Lung (tissue), 12 donors: ENCODE measurements around the gene PRR3. TPM values are rescaled to one million over a fixed set of nuclear protein-coding genes. Genes with fewer than 3 reads are reported as not detected.

ENCODE experiments used
- ATAC-seq: fragments of 200-7000 bp; cut with Tn5 transposase; one replicate; pipeline ENCODE4 v1.9.1; 2020; ENCODE audit warnings: moderate number of reproducible peaks; ENCODE audit not compliant: insufficient read depth, low FRiP score
- DNase-seq, 3 donors: peaks; one replicate each; pipeline ENCODE4 v3.0.0-alpha.2; 2013 to 2017
- H3K27ac ChIP-seq, 2 donors: one replicate each; pipeline ENCODE4 v1.5.1; 2013; ENCODE audit warnings: mild to moderate bottlenecking in 2 of 2, moderate library complexity in 2 of 2, control low read depth in 1 of 2, inconsistent platforms in 1 of 2, low read depth in 1 of 2, low read length in 1 of 2
- H3K27me3 ChIP-seq, 3 donors: one replicate each; pipeline ENCODE4 v1.5.1; 2013; ENCODE audit warnings: low read length in 2 of 3; ENCODE audit not compliant: control insufficient read depth in 3 of 3, insufficient read depth in 3 of 3
- H3K36me3 ChIP-seq, 4 donors: one replicate each; pipeline ENCODE4 v1.5.1; 2013; ENCODE audit warnings: low read length in 4 of 4, mild to moderate bottlenecking in 1 of 4, moderate library complexity in 1 of 4; ENCODE audit not compliant: control insufficient read depth in 4 of 4, insufficient read depth in 4 of 4
- H3K4me1 ChIP-seq, 5 donors: one replicate each; pipeline ENCODE4 v1.5.1; 2013; ENCODE audit warnings: low read length in 5 of 5, mild to moderate bottlenecking in 2 of 5, moderate library complexity in 1 of 5; ENCODE audit not compliant: control insufficient read depth in 5 of 5, insufficient read depth in 5 of 5
- H3K4me3 ChIP-seq: one replicate; pipeline ENCODE4 v1.5.1; 2013; ENCODE audit warnings: mild to moderate bottlenecking, control low read depth, moderate library complexity
- H3K9ac ChIP-seq, 2 donors: one replicate each; pipeline ENCODE4 v1.5.1; 2013; ENCODE audit warnings: low read length in 2 of 2, control low read depth in 1 of 2; ENCODE audit not compliant: insufficient read depth in 1 of 2
- H3K9me3 ChIP-seq, 4 donors: one replicate each; pipeline ENCODE4 v1.5.1; 2013; ENCODE audit warnings: low read length in 3 of 4, mild to moderate bottlenecking in 1 of 4, moderate library complexity in 1 of 4; ENCODE audit not compliant: control insufficient read depth in 4 of 4, insufficient read depth in 3 of 4
- CTCF ChIP-seq: IDR thresholded peaks from 2 replicates; pipeline ENCODE4 v1.5.1; 2012; ENCODE audit warnings: mild to moderate bottlenecking; ENCODE audit errors: control extremely low read depth, extremely low read depth
- WGBS, 2 donors: extraction: QIAGEN DNeasy Blood & Tissue Kit; methylation state at CpG; one replicate each; pipeline ENCODE4 v1.1.7; 2013; 5-methylcytosine and 5-hydroxymethylcytosine counted together
- polyA plus RNA-seq, 2 donors: library from polyadenylated mRNA; stranded (reverse); fragments of 200-250 nt; gene quantifications; one replicate each; pipeline ENCODE4 v1.2.1, GENCODE V29; 2013
- total RNA-seq, 2 donors: library from RNA; depleted of rRNA in 1 of 2; stranded (reverse); fragments of >200 nt in 1 of 2; gene quantifications; one replicate each; pipeline ENCODE4 v1.2.1, GENCODE V29; 2014 to 2021
- donor health status: control.
- donor health status: control.
- donor health status: Bipolar disorder and iron deficiency.
- donor health status: healthy.
- donor health status: DM: yes; HTN: yes; CAD: no.

The PRR3 gene
- total and polyA plus RNA-seq, 4 donors, result 8.4 to 11.5 (median 9.8) TPM

GRCh38 chr6:30530014-30530413, 27.1 kb upstream of the PRR3 start:
- ATAC-seq, result no peak
- Histone ChIP-seq H3K27me3 (no peaks in the 10 kb centered on the region), H3K27ac (peak overlapping the region in 1 of 2 donors; percentile 67), H3K4me1 (no peaks in the 10 kb centered on the region), H3K4me3 (no peak overlapping the region), H3K9ac (no peak overlapping the region), H3K9me3 (no peaks in the 10 kb centered on the region), H3K36me3 (no peaks in the 10 kb centered on the region)
- 47 to 55% methylated on average over 2 of the region's 2 CpGs for WGBS, 2 donors
- DNase-seq, result no peak
- TF ChIP-seq CTCF, result no peak

GRCh38 chr6:30533460-30534294, 23.4 kb upstream of the PRR3 start:
- Histone ChIP-seq H3K4me3 (no peak overlapping the region), H3K36me3 (no peaks in the 10 kb centered on the region), H3K27me3 (no peaks in the 10 kb centered on the region), H3K9ac (no peak overlapping the region), H3K27ac (peak overlapping the region in 1 of 2 donors; percentile 40), H3K9me3 (no peaks in the 10 kb centered on the region), H3K4me1 (no peaks in the 10 kb centered on the region)
- 62 to 74% methylated on average over 15 of the region's 15 CpGs for WGBS, 2 donors
- ATAC-seq, result no peak
- no peak for TF ChIP-seq CTCF
- DNase-seq, result peak in 1 of 3 donors; percentile 24

GRCh38 chr6:30537931-30538330, 19.2 kb upstream of the PRR3 start:
- Histone ChIP-seq H3K9ac (no peak overlapping the region), H3K4me1 (peaks cover 0 to 6% (median 0%) of the 10 kb centered on the region in 5 donors), H3K36me3 (no peaks in the 10 kb centered on the region), H3K27ac (no peak overlapping the region), H3K27me3 (no peaks in the 10 kb centered on the region), H3K4me3 (no peak overlapping the region), H3K9me3 (no peaks in the 10 kb centered on the region)
- no peak for TF ChIP-seq CTCF
- 83 to 89% methylated on average over 3 of the region's 3 CpGs for whole genome bisulfite sequencing, 2 donors
- no peak for DNase-seq
- ATAC-seq, result no peak
